GM06990 (cell line): ENCODE measurements around the gene CASP8AP2.

Experiments
- DNase-seq: peaks from one replicate; pipeline ENCODE4 v3.0.0-alpha.2; 2011; ENCODE audit not compliant: insufficient read length; ENCODE audit errors: extremely low read depth
- H3K27me3 ChIP-seq: replicated peaks from 2 replicates; pipeline ENCODE4 v1.6.0; 2011; ENCODE audit warnings: low read length; ENCODE audit not compliant: control insufficient read depth, insufficient read depth
- H3K36me3 ChIP-seq: 2 replicates; pipeline ENCODE4 v1.5.1; 2011; ENCODE audit warnings: low read length; ENCODE audit not compliant: control insufficient read depth, insufficient read depth
- H3K4me3 ChIP-seq: replicated peaks from 2 replicates; pipeline ENCODE4 v1.5.1; 2011; ENCODE audit warnings: low read depth, mild to moderate bottlenecking, control low read depth, low read length
- TF ChIP-seq, protein P1 (sequence below): IDR thresholded peaks from 2 replicates; pipeline ENCODE4 v1.5.1; 2011; ENCODE audit warnings: low read length, control low read depth, mild to moderate bottlenecking, inconsistent platforms; ENCODE audit not compliant: insufficient read depth, poor library complexity, severe bottlenecking

CASP8AP2 gene

DNA sequence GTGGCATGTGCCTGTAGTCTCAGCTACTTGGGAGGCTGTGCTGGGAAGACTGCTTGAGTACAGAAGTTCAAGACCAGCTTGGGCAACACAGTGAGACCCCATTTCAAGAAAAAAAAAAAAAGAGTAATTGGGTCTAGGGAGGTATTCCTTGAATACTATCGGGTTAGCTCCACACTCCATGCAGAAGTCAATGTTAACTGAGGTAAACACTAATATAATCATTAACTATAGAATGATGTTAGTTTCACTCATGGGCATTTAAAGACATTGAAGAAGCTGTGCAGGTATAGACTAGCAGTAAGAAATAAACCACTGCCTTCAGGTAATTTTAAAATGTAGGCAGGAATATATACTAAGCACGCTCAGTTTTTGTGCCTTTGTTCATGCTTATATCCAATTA, 42.7 kb upstream of the CASP8AP2 start:
- DNase-seq: no peak
- peaks cover 5% of the 10 kb centered on the region for H3K36me3 ChIP-seq
- no peaks in the 10 kb centered on the region for H3K27me3 ChIP-seq
- TF ChIP-seq, protein P1, sequence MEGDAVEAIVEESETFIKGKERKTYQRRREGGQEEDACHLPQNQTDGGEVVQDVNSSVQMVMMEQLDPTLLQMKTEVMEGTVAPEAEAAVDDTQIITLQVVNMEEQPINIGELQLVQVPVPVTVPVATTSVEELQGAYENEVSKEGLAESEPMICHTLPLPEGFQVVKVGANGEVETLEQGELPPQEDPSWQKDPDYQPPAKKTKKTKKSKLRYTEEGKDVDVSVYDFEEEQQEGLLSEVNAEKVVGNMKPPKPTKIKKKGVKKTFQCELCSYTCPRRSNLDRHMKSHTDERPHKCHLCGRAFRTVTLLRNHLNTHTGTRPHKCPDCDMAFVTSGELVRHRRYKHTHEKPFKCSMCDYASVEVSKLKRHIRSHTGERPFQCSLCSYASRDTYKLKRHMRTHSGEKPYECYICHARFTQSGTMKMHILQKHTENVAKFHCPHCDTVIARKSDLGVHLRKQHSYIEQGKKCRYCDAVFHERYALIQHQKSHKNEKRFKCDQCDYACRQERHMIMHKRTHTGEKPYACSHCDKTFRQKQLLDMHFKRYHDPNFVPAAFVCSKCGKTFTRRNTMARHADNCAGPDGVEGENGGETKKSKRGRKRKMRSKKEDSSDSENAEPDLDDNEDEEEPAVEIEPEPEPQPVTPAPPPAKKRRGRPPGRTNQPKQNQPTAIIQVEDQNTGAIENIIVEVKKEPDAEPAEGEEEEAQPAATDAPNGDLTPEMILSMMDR: no peak
- no peak overlapping the region for H3K4me3 ChIP-seq

DNA sequence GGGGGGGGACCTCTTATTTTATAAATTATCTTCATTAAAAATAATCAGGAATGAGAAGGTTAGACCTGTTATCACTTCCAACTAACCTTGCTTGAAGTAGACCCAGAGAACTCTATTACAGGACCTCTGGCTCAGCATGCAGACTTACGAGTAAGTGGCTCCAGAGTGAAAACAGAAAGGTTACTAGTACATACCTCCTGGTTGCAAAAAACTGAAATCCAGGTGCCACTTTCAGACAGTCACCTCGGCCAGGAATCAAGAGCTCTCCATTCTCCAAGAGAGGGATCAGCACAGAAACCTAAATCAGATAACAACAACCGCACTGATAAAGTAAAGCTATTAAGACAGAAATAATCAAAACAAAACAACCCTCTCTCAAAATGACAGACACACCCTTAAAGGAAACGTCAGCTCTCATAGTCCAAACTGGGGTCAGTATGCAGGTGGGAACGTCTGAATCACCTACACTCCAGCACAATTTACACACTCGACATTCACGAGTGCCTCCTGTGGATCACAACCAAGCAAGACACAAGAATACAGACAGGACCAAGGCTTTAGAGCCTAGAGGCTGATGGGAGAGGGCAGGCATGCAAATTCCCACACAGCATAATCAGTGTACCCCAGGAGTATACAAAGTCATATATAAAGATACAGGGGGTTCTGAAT, 41.9 kb upstream of the CASP8AP2 start:
- DNase-seq: no peak
- peaks cover 7% of the 10 kb centered on the region for H3K36me3 ChIP-seq
- no peak overlapping the region for H3K4me3 ChIP-seq
- no peaks in the 10 kb centered on the region for H3K27me3 ChIP-seq
- TF ChIP-seq, protein P1: no peak

DNA sequence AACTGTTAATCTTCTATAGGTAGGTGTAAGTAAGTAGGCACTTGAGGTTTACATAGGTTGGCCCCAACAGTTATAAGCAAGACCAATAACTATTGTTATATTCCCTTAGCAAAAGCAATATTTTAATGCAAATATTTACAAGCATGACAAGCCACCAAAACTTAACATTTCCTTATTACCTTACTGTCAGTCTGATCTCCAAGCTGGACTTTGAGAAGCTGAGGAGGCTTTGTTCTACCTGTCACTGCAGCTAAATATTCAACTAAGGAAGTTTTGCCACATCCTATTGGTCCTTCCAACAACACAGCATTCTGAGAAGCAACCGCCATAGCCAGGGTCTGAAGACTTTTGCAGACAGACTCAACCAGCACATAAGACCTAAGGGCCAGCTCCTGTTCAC, 39.7 kb upstream of the CASP8AP2 start:
- no peak for DNase-seq
- TF ChIP-seq, protein P1: no peak
- Histone ChIP-seq H3K36me3 (peaks cover 11% of the 10 kb centered on the region), H3K27me3 (no peaks in the 10 kb centered on the region), H3K4me3 (no peak overlapping the region)

DNA sequence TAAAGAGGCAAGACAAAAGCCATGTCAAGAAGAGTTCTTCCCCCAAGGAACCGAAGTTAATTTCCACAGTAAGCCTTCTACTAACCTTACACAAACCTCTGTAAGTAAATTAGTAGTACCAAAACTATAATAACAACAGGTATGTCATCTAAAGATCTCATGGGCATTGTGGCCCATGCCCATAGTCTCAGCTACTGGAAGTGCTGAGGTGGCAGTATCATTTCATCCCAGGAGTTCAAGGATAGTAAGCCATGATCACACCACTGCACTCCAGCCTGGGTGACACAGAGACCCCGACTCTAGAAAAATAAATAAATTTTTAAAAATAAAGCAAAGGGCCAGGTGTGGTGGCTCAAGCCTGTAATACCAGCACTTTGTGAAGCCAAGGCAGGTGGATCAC, 39.3 kb upstream of the CASP8AP2 start:
- Histone ChIP-seq H3K27me3 (no peaks in the 10 kb centered on the region), H3K4me3 (no peak overlapping the region), H3K36me3 (peaks cover 11% of the 10 kb centered on the region)
- no peak for DNase-seq
- TF ChIP-seq, protein P1: no peak

DNA sequence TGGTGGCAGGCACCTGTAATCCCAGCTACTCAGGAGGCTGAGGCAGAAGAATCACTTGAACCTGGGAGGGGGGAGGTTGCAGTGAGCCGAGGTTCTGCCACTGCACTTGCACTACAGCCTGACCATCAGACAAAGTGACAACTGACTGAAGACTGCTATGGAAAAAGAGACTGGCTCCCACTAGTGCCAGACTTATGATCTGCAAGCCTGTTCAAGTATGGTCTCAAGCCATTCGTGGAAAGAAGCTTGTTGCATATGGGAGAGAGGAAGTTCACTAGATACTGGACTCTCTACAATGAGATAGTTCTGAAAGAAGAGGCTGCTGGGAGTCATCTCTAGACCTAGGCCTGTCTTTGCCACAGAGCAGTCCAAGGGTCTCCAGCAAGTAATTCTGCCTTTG, 36.8 kb upstream of the CASP8AP2 start:
- H3K4me3 ChIP-seq: no peak overlapping the region
- no peak for DNase-seq
- H3K36me3 ChIP-seq: peaks cover 11% of the 10 kb centered on the region
- H3K27me3 ChIP-seq: no peaks in the 10 kb centered on the region
- TF ChIP-seq, protein P1: peak; percentile 66

DNA sequence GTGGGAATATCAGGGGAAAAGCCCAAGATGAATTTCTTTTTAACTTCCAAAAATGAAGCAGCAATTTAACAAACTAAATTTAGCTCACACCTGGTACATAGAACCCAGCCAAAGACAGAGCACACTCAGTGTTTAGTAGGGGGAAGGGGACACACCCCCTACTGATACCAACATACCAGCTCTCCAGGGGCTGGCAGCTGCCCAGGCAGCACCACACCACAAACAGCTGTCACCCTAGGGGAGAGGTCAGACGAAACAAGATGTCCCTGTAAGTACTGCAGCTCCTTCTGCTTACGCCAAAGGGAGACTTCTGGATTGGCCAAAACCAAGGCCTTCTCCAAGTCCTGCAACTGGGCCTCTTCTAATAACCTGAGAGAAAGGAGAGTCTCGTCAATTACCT, 36.1 kb upstream of the CASP8AP2 start:
- H3K27me3 ChIP-seq: no peaks in the 10 kb centered on the region
- H3K4me3 ChIP-seq: no peak overlapping the region
- no peak for DNase-seq
- peaks cover 11% of the 10 kb centered on the region for H3K36me3 ChIP-seq
- TF ChIP-seq, protein P1: no peak
